DOHH2 (cell line): Measurements from ENCODE around the gene ADAP1.

Experiments used
- H3F3A ChIP-seq: fragments of 200-600 bp; sonication (generic), shearing (Covaris generic); 2 replicates; pipeline ENCODE4 v1.6.0; 2016; ENCODE audit warnings: antibody characterized with exemption, mild to moderate bottlenecking; ENCODE audit not compliant: control insufficient read depth, insufficient read depth
- H3K27ac ChIP-seq: fragments of 200-600 bp; sonication (generic); 2 replicates; pipeline ENCODE4 v1.5.1; 2014; ENCODE audit warnings: low read depth, mild to moderate bottlenecking, low read length, moderate library complexity
- H3K27me3 ChIP-seq: fragments of 200-600 bp; sonication (generic); 2 replicates; pipeline ENCODE4 v1.6.1; 2014; ENCODE audit warnings: mild to moderate bottlenecking, low read length, mixed read lengths; ENCODE audit not compliant: control insufficient read depth
- H3K36me3 ChIP-seq: fragments of 200-600 bp; sonication (generic); 2 replicates; pipeline ENCODE4 v1.6.1; 2014; ENCODE audit warnings: mild to moderate bottlenecking, low read length, moderate library complexity, mixed read lengths; ENCODE audit not compliant: control insufficient read depth
- H3K4me1 ChIP-seq: fragments of 200-600 bp; sonication (generic); 2 replicates; pipeline ENCODE4 v1.6.1; 2014; ENCODE audit warnings: mild to moderate bottlenecking, low read length, mixed read lengths; ENCODE audit not compliant: control insufficient read depth
- H3K4me2 ChIP-seq: fragments of 200-600 bp; sonication (generic); 2 replicates; pipeline ENCODE4 v1.6.0; 2014; ENCODE audit warnings: mild to moderate bottlenecking, low read length, moderate library complexity
- H3K4me3 ChIP-seq: fragments of 200-600 bp; sonication (generic); 2 replicates; pipeline ENCODE4 v1.5.1; 2014; ENCODE audit warnings: mild to moderate bottlenecking, low read length, mixed read lengths
- H3K79me2 ChIP-seq: fragments of 200-600 bp; sonication (generic); 2 replicates; pipeline ENCODE4 v1.6.1; 2014; ENCODE audit warnings: mild to moderate bottlenecking, low read length, mixed read lengths; ENCODE audit not compliant: control insufficient read depth
- H3K9me2 ChIP-seq: fragments of 200-600 bp; sonication (generic); replicated peaks from 2 replicates; pipeline ENCODE4 v1.6.1; 2014; ENCODE audit warnings: mild to moderate bottlenecking, low read length, mixed read lengths; ENCODE audit not compliant: control insufficient read depth
- H3K9me3 ChIP-seq: fragments of 200-600 bp; sonication (generic); 2 replicates; pipeline ENCODE4 v1.6.1; 2014; ENCODE audit warnings: antibody characterized with exemption, low read length, mixed read lengths; ENCODE audit not compliant: control insufficient read depth, insufficient read depth
- H4K20me1 ChIP-seq: fragments of 200-600 bp; sonication (generic); 2 replicates; pipeline ENCODE4 v1.6.0; 2014; ENCODE audit warnings: low read depth, mild to moderate bottlenecking, antibody characterized with exemption, low read length, moderate library complexity; ENCODE audit not compliant: control insufficient read depth, insufficient read depth
- EZH2phosphoT487 ChIP-seq: fragments of 200-600 bp; sonication (generic); IDR thresholded peaks from 2 replicates; pipeline ENCODE4 v1.6.1; 2017; ENCODE audit warnings: borderline replicate concordance, mild to moderate bottlenecking, antibody characterized with exemption, low read length, moderate library complexity, mixed read lengths
- TF ChIP-seq, protein P1 (sequence below): fragments of 200-600 bp; sonication (generic); IDR thresholded peaks from one replicate; pipeline ENCODE4 v1.5.1; 2014; ENCODE audit warnings: antibody characterized with exemption, mild to moderate bottlenecking, low read depth, low read length; ENCODE audit not compliant: poor library complexity, severe bottlenecking

Gene ADAP1

DNA sequence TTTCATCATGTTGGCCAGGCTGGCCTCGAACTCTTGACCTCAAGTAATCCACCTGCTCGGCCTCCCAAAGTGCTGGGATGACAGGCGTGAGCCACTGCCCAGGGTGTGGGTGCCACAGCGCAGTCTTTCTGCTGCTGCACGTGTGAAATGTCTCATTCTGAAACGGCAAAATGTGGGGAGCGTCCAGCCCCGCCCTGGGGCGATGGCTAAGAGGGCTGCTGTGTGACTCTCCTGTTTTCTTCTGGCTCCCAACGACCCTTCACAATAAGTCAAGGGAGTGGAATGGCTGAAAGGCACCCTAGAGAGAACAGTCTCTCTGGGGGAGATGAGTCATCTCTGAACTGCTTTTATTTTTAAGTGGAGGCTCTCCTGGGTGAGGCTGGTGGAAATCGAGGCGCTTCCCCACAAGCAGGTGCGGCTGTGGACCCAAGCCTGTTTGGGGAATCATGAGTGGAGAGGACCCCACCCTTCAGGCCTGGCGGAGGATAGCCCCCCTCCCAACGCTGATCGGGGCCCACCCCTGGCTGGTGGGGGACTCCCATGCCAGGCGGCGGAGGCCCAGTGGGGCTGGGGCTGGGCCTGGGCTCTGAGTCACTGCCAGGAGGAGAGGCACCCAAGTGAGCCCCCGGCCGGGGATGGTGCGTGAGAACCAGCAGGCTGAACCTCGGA lies 18.0 kb downstream of the ADAP1 start:
- Histone ChIP-seq H4K20me1 (no peaks in the 10 kb centered on the region), H3K27me3 (peaks cover 22% of the 10 kb centered on the region), H3K79me2 (no peaks in the 10 kb centered on the region), H3K36me3 (no peaks in the 10 kb centered on the region), H3F3A (peaks cover 3% of the 10 kb centered on the region), H3K9me2 (no peaks in the 10 kb centered on the region), H3K9me3 (peaks cover 15% of the 10 kb centered on the region), H3K27ac (no peak overlapping the region), H3K4me1 (0 out of 2 replicates have a peak, but pooled peaks cover 2% of the 10 kb centered on the region), H3K4me3 (no peak overlapping the region), H3K4me2 (no peak overlapping the region)
- TF ChIP-seq, protein P1, sequence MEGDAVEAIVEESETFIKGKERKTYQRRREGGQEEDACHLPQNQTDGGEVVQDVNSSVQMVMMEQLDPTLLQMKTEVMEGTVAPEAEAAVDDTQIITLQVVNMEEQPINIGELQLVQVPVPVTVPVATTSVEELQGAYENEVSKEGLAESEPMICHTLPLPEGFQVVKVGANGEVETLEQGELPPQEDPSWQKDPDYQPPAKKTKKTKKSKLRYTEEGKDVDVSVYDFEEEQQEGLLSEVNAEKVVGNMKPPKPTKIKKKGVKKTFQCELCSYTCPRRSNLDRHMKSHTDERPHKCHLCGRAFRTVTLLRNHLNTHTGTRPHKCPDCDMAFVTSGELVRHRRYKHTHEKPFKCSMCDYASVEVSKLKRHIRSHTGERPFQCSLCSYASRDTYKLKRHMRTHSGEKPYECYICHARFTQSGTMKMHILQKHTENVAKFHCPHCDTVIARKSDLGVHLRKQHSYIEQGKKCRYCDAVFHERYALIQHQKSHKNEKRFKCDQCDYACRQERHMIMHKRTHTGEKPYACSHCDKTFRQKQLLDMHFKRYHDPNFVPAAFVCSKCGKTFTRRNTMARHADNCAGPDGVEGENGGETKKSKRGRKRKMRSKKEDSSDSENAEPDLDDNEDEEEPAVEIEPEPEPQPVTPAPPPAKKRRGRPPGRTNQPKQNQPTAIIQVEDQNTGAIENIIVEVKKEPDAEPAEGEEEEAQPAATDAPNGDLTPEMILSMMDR, result no peak
- TF ChIP-seq EZH2phosphoT487, result no peak

DNA sequence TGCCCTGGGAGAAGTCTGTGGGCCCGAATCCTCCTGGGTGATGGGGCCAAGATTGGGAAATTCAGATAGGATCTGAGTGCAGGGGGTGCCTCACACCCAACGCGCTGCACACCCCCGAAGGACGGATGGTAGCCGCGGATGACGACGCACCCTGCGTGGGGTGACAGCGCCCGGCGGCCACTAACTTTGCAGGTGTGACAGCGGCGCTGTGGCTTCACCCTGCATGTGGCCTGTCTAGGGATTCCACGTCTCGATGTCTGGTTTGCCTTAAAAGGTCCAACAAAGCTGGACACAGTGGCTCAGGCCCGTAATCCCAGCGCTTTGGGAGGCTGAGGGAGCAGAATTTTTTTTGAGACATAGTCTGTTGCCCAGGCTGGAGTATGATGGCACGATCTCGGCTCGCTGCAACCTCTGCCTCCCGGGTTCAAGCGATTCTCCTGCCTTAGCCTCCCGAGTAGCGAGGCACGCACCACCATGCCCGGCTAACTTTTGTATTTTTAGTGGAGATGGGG lies 18.6 kb downstream of the ADAP1 start:
- H3K36me3 ChIP-seq, result no peaks in the 10 kb centered on the region

DNA sequence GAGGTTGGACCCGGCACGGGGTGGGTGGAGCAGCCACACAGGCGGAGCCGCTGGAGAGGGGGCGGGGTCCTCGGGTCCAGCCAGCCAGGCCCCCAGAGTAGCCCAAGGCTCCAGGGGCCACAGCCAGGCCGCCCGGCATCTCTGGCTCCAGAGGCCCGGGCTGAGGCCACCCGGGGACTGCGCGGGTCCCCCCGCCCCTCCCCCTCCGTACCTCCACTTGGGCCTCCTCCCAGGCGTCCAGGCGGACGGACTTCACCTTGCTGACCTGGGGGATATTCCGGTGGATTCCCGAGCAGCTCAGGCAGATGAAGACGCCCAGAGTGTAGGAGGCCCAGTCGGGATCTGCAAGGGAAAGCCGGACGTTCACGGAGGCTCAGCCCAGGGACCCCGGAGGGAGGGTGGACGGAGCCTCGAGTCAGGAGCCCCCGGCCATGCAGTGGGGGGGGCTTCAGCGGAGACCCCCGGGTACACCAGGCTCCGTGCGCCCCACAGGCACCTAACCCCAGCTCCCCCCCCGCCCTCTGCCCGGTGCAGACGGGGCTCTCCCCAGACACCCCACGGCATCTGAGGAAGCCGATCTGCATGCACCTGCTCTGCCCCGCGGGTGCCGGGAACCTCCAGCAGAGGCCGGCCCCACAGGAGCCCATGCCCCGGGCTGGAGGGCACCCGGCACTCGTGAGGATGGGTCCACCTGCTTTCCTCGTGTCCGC lies 19.2 kb downstream of the ADAP1 start:
- Histone ChIP-seq H3K9me3 (peaks cover 7% of the 10 kb centered on the region), H3F3A (no peaks in the 10 kb centered on the region), H3K36me3 (no peaks in the 10 kb centered on the region), H3K27me3 (peaks cover 26% of the 10 kb centered on the region), H4K20me1 (no peaks in the 10 kb centered on the region), H3K4me3 (no peak overlapping the region), H3K4me2 (no peak overlapping the region), H3K27ac (no peak overlapping the region), H3K79me2 (no peaks in the 10 kb centered on the region), H3K4me1 (no peaks in the 10 kb centered on the region), H3K9me2 (no peaks in the 10 kb centered on the region)
- TF ChIP-seq, protein P1, result no peak
- no peak for TF ChIP-seq EZH2phosphoT487

More for the DNA sequence above, 18.6 kb downstream of the ADAP1 start:
- Histone ChIP-seq H4K20me1 (no peaks in the 10 kb centered on the region), H3K4me2 (no peak overlapping the region), H3K27ac (no peak overlapping the region), H3K27me3 (peaks cover 25% of the 10 kb centered on the region), H3K9me2 (no peaks in the 10 kb centered on the region), H3F3A (no peaks in the 10 kb centered on the region), H3K4me3 (no peak overlapping the region), H3K9me3 (peaks cover 14% of the 10 kb centered on the region), H3K79me2 (no peaks in the 10 kb centered on the region), H3K4me1 (0 out of 2 replicates have a peak, but pooled peaks cover 2% of the 10 kb centered on the region)
- no peak for TF ChIP-seq EZH2phosphoT487
- TF ChIP-seq, protein P1, result no peak
